ENCODE data around the gene ZMYND11.

The ZMYND11 gene

GRCh38 chr10:241966-242643 is 106.8 kb downstream of the ZMYND11 start:
- no peak for TF ChIP-seq CTCF (IDR thresholded peaks at IDR 0.05; ENCODE audit: extremely low read depth, insufficient read depth, missing control alignments)
- in situ Hi-C loops (cut with MboI; ENCODE audit: low pct_unique_long_range_greater_than_20kb, low sequenced_read_pairs, unreplicated experiment): no loop called here

GRCh38 chr10:244227-244626 is 109.0 kb downstream of the ZMYND11 start:
- TF ChIP-seq CTCF (IDR thresholded peaks at IDR 0.05; ENCODE audit: extremely low read depth, insufficient read depth, missing control alignments): no peak
- DNase-seq (ENCODE audit: low spot score): no peak
- in situ Hi-C loops (cut with MboI; ENCODE audit: low pct_unique_long_range_greater_than_20kb, low sequenced_read_pairs, unreplicated experiment): no loop called here

More at GRCh38 chr10:241966-242643, 106.8 kb downstream of the ZMYND11 start:
- DNase-seq (ENCODE audit: low spot score): no peak

DNA sequence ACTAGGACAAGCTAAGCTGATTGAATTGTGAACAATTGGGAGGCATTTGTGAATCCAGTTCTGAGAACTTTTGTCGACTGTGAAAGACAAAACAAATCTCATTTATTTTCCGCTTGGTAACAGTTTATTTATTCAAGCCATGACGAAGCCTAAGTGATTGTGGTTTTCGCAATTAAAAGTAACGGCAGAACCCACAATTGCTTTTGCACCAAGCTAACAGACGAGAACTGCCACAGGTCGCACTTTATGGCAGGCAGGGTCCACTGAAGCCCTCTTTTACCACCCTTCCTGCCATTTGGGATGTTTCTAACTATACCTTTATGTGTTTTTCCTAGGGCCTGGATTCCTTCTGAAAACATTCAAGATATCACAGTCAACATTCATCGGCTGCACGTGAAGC is 111.2 kb downstream of the ZMYND11 start:
- DNase-seq (ENCODE audit: low spot score): no peak
- in situ Hi-C loops (cut with MboI; ENCODE audit: low pct_unique_long_range_greater_than_20kb, low sequenced_read_pairs, unreplicated experiment): no loop called here
- no peak for TF ChIP-seq CTCF (IDR thresholded peaks at IDR 0.05; ENCODE audit: extremely low read depth, insufficient read depth, missing control alignments)

- DNase-seq (ENCODE audit: low spot score): no peak
- no peak for TF ChIP-seq CTCF (IDR thresholded peaks at IDR 0.05; ENCODE audit: extremely low read depth, insufficient read depth, missing control alignments)
- in situ Hi-C loops (cut with MboI; ENCODE audit: low pct_unique_long_range_greater_than_20kb, low sequenced_read_pairs, unreplicated experiment): no loop called here
Measured at GRCh38 chr10:247480-247879, 112.2 kb downstream of the ZMYND11 start.

DNA sequence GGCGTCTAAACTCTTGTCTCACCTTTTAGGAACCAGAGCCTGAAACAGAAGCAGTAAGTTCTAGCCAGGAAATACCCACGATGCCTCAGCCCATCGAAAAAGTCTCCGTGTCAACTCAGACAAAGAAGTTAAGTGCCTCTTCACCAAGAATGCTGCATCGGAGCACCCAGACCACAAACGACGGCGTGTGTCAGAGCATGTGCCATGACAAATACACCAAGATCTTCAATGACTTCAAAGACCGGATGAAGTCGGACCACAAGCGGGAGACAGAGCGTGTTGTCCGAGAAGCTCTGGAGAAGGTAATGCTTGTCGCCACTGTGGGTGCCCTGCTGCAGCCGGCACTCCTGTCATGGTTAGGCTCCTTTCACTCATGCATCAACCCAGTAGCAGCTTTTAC is 113.1 kb downstream of the ZMYND11 start:
- no peak for DNase-seq (ENCODE audit: low spot score)
- in situ Hi-C loops (cut with MboI; ENCODE audit: low pct_unique_long_range_greater_than_20kb, low sequenced_read_pairs, unreplicated experiment): no loop called here
- TF ChIP-seq CTCF (IDR thresholded peaks at IDR 0.05; ENCODE audit: extremely low read depth, insufficient read depth, missing control alignments): no peak

GRCh38 chr10:251982-252582 is 116.8 kb downstream of the ZMYND11 start:
- in situ Hi-C loops (cut with MboI; ENCODE audit: low pct_unique_long_range_greater_than_20kb, low sequenced_read_pairs, unreplicated experiment): no loop called here
- TF ChIP-seq CTCF (IDR thresholded peaks at IDR 0.05; ENCODE audit: extremely low read depth, insufficient read depth, missing control alignments): no peak
- DNase-seq (ENCODE audit: low spot score): no peak
